Stimulated activated CD8-positive, alpha-beta memory T cell treated with anti-CD3 and anti-CD28 coated beads, Interleukin-4, amount 100 ng/mL, for 24 hours (primary cell): Measurements from ENCODE around the gene SH3RF1.
"Not testable (repeated sequence)": the region's sequence is repeated elsewhere in the genome, so short reads cannot be mapped to it uniquely, and the experiment has no call there.

ENCODE experiments used
- DNase-seq: peaks from one replicate; pipeline ENCODE4 v3.0.0-alpha.2; 2020; ENCODE audit warnings: low read depth

The SH3RF1 gene

GRCh38 chr4:169270810-169271691, at the start of gene SH3RF1:
TSS of gene SH3RF1 (minus strand) at chr4:169270956. CDS start at chr4:169269212, 1,744 bp downstream.
- peak; percentile 36 for DNase-seq

- no peak for DNase-seq
These were observed 45.0 kb upstream of the SH3RF1 start for GRCh38 chr4:169315530-169316343.

GRCh38 chr4:169314906-169315305, 44.1 kb upstream of the SH3RF1 start:
- no peak for DNase-seq

- no peak for DNase-seq
These were observed 43.0 kb upstream of the SH3RF1 start for GRCh38 chr4:169313732-169314131.

- DNase-seq, result no peak
These were observed 42.1 kb upstream of the SH3RF1 start for GRCh38 chr4:169312690-169313422.

GRCh38 chr4:169311643-169312365, 41.0 kb upstream of the SH3RF1 start:
- DNase-seq, result no peak

- no peak for DNase-seq
These were observed 38.7 kb upstream of the SH3RF1 start for GRCh38 chr4:169309326-169309967.

- no peak for DNase-seq
These were observed 36.8 kb upstream of the SH3RF1 start for GRCh38 chr4:169307576-169307975.

GRCh38 chr4:169305651-169306050, 34.9 kb upstream of the SH3RF1 start:
- DNase-seq, result no peak

GRCh38 chr4:169305173-169305572, 34.4 kb upstream of the SH3RF1 start:
- DNase-seq, result no peak

- DNase-seq, result no peak
These were observed 25.1 kb upstream of the SH3RF1 start for GRCh38 chr4:169295822-169296221.

GRCh38 chr4:169293343-169294176, 22.8 kb upstream of the SH3RF1 start:
- DNase-seq, result no peak

- DNase-seq, result not testable (repeated sequence)
These were observed 17.2 kb upstream of the SH3RF1 start for GRCh38 chr4:169287983-169288382.

GRCh38 chr4:169286562-169287301, 16.0 kb upstream of the SH3RF1 start:
- no peak for DNase-seq

GRCh38 chr4:169283114-169283509, 12.4 kb upstream of the SH3RF1 start:
- DNase-seq, result no peak

GRCh38 chr4:169282429-169283113, 11.8 kb upstream of the SH3RF1 start:
- DNase-seq, result no peak

- DNase-seq, result no peak
These were observed 8.4 kb upstream of the SH3RF1 start for GRCh38 chr4:169279108-169279507.

- DNase-seq, result no peak
These were observed 7.9 kb upstream of the SH3RF1 start for GRCh38 chr4:169278624-169279023.

- not testable (repeated sequence) for DNase-seq
These were observed 7.1 kb upstream of the SH3RF1 start for GRCh38 chr4:169277838-169278237.
